Neural cell (in vitro differentiated cells): ENCODE data around the gene ZNF573. TPM values are rescaled to one million over a fixed set of nuclear protein-coding genes. Genes with fewer than 3 reads are reported as not detected.

ENCODE experiments used
- H2AFZ ChIP-seq: fragments of 200-600, 300-800 bp; sonication (generic), shearing (Covaris generic); 2 replicates; pipeline ENCODE4 v1.6.0; 2014; ENCODE audit warnings: low read depth, mild to moderate bottlenecking, antibody characterized with exemption, low read length, moderate library complexity
- H3F3A ChIP-seq: fragments of 200-600 bp; shearing (Covaris generic); 2 replicates; pipeline ENCODE4 v1.6.1; 2016; ENCODE audit warnings: mild to moderate bottlenecking, moderate library complexity, mixed read lengths, antibody characterized with exemption, low read length; ENCODE audit not compliant: insufficient read depth, poor library complexity, severe bottlenecking
- H3K27ac ChIP-seq: fragments of 200-600, 300-800 bp; sonication (generic), shearing (Covaris generic); 2 replicates; pipeline ENCODE4 v1.5.1; 2014; ENCODE audit warnings: mild to moderate bottlenecking, low read length, moderate library complexity
- H3K27me3 ChIP-seq: fragments of 300-800, 200-600 bp; sonication (generic), shearing (Covaris generic); 2 replicates; pipeline ENCODE4 v1.6.0; 2014; ENCODE audit warnings: mild to moderate bottlenecking, low read depth, low read length, moderate library complexity; ENCODE audit not compliant: insufficient read depth
- H3K36me3 ChIP-seq: fragments of 300-800, 200-600 bp; sonication (generic), shearing (Covaris generic); 2 replicates; pipeline ENCODE4 v1.5.1; 2014; ENCODE audit warnings: mild to moderate bottlenecking, antibody characterized with exemption, low read length, moderate library complexity; ENCODE audit not compliant: insufficient read depth
- H3K4me2 ChIP-seq: fragments of 300-800, 200-600 bp; sonication (generic), shearing (Covaris generic); 2 replicates; pipeline ENCODE4 v1.6.0; 2014; ENCODE audit warnings: mild to moderate bottlenecking, low read length
- H3K4me3 ChIP-seq: fragments of 300-800, 200-600 bp; sonication (generic), shearing (Covaris generic); 2 replicates; pipeline ENCODE4 v1.5.1; 2014; ENCODE audit warnings: mild to moderate bottlenecking, low read length, moderate library complexity
- H3K79me2 ChIP-seq: fragments of 200-600 bp; shearing (Covaris generic); replicated peaks from 2 replicates; pipeline ENCODE4 v1.6.0; 2014; ENCODE audit warnings: mild to moderate bottlenecking, low read length, moderate library complexity; ENCODE audit not compliant: insufficient read depth
- H3K9ac ChIP-seq: fragments of 300-800, 200-600 bp; sonication (generic), shearing (Covaris generic); 2 replicates; pipeline ENCODE4 v1.6.1; 2016; ENCODE audit warnings: mild to moderate bottlenecking, low read length, mixed read lengths
- H3K9me2 ChIP-seq: fragments of 200-600 bp; shearing (Covaris generic); 2 replicates; pipeline ENCODE4 v1.6.1; 2016; ENCODE audit warnings: mild to moderate bottlenecking, low read length, mixed read lengths; ENCODE audit not compliant: insufficient read depth
- H3K9me3 ChIP-seq: fragments of 200-600, 300-800 bp; sonication (generic), shearing (Covaris generic); 2 replicates; pipeline ENCODE4 v1.6.1; 2016; ENCODE audit warnings: mild to moderate bottlenecking, mixed run types, low read length, moderate library complexity, mixed read lengths
- H4K20me1 ChIP-seq: fragments of 200-600 bp; shearing (Covaris generic); 2 replicates; pipeline ENCODE4 v1.6.1; 2016; ENCODE audit warnings: mild to moderate bottlenecking, mixed run types; ENCODE audit not compliant: insufficient read depth
- EP300 ChIP-seq: fragments of 450-650 bp; conservative IDR thresholded peaks from 2 replicates; pipeline ENCODE4 v1.6.1; 2014; ENCODE audit warnings: antibody characterized with exemption, mild to moderate bottlenecking, moderate library complexity; ENCODE audit not compliant: poor library complexity, severe bottlenecking
- EZH2 ChIP-seq: fragments of 200-600, 300-800 bp; shearing (Covaris generic), sonication (generic); IDR thresholded peaks from 2 replicates; pipeline ENCODE4 v1.6.1; 2014; ENCODE audit warnings: antibody characterized with exemption, low read length, borderline replicate concordance, mild to moderate bottlenecking; ENCODE audit not compliant: insufficient read depth, poor library complexity, severe bottlenecking
- MXI1 ChIP-seq: fragments of 450-650 bp; conservative IDR thresholded peaks from 2 replicates; pipeline ENCODE4 v1.6.1; 2014; ENCODE audit warnings: antibody characterized with exemption, mild to moderate bottlenecking; ENCODE audit not compliant: poor library complexity, severe bottlenecking
- POLR2AphosphoS5 ChIP-seq: IDR thresholded peaks from 2 replicates; pipeline ENCODE4 v1.6.1; 2012
- RAD21 ChIP-seq: fragments of 450-650 bp; conservative IDR thresholded peaks from 2 replicates; pipeline ENCODE4 v1.6.1; 2014; ENCODE audit warnings: antibody characterized with exemption, mild to moderate bottlenecking, moderate library complexity
- SMC3 ChIP-seq: fragments of 450-650 bp; conservative IDR thresholded peaks from 2 replicates; pipeline ENCODE4 v1.6.1; 2014; ENCODE audit warnings: antibody characterized with exemption, mild to moderate bottlenecking, moderate library complexity; ENCODE audit not compliant: poor library complexity
- TAF1 ChIP-seq: IDR thresholded peaks from 2 replicates; pipeline ENCODE4 v1.6.1; 2012; ENCODE audit warnings: low read depth
- polyA plus RNA-seq: library from polyadenylated mRNA; depleted of rRNA; stranded (reverse); fragments of >200 nt; gene quantifications from 2 replicates; pipeline ENCODE4 v1.2.3, GENCODE V29; 2014
- TF ChIP-seq, protein P1 (sequence below): IDR thresholded peaks from 2 replicates; pipeline ENCODE4 v1.6.1; 2012; ENCODE audit warnings: borderline replicate concordance
- TF ChIP-seq, protein P2 (sequence below): fragments of 450-650 bp; IDR thresholded peaks from 2 replicates; pipeline ENCODE4 v1.5.1; 2014; ENCODE audit warnings: antibody characterized with exemption, mild to moderate bottlenecking, moderate library complexity; ENCODE audit not compliant: poor library complexity, severe bottlenecking

ZNF573 gene
- polyA plus RNA-seq, 1 donor from 2014 or later, result 9.1 TPM

DNA sequence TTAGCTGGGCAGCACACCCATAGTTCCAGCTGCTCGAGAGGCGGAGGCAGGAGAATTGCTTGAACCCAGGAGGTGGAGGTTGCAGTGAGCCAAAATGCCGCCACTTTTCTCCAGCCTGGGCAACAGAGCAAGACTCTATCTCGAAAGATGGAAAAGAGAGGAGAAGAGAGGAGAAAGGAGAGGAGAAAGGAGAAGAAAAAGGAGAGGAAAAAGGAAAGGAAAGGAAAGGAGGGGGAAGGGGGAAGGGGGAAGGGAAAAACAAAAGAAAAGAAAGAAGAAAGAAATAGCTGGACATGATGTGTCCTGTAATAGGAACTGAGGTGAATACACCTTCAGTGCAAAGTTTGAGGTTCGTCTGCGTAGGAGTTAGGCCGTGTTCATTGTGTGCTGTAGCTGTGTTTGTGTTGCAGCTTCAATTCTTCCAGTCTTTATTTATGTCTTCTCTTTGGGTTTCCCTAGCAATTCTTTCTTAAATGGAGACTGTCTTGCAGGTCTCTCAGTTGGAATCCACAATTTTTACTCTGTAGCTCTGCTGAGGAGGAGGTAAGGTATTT is 73.3 kb downstream of the ZNF573 start:
- Histone ChIP-seq H3K9me3 (no peaks in the 10 kb centered on the region), H3K79me2 (no peaks in the 10 kb centered on the region), H3F3A (no peaks in the 10 kb centered on the region), H3K27ac (no peak overlapping the region), H4K20me1 (no peaks in the 10 kb centered on the region), H3K9ac (no peak overlapping the region), H3K9me2 (no peaks in the 10 kb centered on the region), H3K27me3 (no peaks in the 10 kb centered on the region), H3K4me2 (no peak overlapping the region), H3K4me3 (no peak overlapping the region), H2AFZ (no peak overlapping the region), H3K36me3 (peaks cover 16% of the 10 kb centered on the region)
- TF ChIP-seq RAD21 (no peak), EP300 (no peak), MXI1 (no peak), TAF1 (no peak), EZH2 (no peak), POLR2AphosphoS5 (no peak), SMC3 (no peak)
- TF ChIP-seq, protein P1, sequence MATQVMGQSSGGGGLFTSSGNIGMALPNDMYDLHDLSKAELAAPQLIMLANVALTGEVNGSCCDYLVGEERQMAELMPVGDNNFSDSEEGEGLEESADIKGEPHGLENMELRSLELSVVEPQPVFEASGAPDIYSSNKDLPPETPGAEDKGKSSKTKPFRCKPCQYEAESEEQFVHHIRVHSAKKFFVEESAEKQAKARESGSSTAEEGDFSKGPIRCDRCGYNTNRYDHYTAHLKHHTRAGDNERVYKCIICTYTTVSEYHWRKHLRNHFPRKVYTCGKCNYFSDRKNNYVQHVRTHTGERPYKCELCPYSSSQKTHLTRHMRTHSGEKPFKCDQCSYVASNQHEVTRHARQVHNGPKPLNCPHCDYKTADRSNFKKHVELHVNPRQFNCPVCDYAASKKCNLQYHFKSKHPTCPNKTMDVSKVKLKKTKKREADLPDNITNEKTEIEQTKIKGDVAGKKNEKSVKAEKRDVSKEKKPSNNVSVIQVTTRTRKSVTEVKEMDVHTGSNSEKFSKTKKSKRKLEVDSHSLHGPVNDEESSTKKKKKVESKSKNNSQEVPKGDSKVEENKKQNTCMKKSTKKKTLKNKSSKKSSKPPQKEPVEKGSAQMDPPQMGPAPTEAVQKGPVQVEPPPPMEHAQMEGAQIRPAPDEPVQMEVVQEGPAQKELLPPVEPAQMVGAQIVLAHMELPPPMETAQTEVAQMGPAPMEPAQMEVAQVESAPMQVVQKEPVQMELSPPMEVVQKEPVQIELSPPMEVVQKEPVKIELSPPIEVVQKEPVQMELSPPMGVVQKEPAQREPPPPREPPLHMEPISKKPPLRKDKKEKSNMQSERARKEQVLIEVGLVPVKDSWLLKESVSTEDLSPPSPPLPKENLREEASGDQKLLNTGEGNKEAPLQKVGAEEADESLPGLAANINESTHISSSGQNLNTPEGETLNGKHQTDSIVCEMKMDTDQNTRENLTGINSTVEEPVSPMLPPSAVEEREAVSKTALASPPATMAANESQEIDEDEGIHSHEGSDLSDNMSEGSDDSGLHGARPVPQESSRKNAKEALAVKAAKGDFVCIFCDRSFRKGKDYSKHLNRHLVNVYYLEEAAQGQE, result no peak
- TF ChIP-seq, protein P2, sequence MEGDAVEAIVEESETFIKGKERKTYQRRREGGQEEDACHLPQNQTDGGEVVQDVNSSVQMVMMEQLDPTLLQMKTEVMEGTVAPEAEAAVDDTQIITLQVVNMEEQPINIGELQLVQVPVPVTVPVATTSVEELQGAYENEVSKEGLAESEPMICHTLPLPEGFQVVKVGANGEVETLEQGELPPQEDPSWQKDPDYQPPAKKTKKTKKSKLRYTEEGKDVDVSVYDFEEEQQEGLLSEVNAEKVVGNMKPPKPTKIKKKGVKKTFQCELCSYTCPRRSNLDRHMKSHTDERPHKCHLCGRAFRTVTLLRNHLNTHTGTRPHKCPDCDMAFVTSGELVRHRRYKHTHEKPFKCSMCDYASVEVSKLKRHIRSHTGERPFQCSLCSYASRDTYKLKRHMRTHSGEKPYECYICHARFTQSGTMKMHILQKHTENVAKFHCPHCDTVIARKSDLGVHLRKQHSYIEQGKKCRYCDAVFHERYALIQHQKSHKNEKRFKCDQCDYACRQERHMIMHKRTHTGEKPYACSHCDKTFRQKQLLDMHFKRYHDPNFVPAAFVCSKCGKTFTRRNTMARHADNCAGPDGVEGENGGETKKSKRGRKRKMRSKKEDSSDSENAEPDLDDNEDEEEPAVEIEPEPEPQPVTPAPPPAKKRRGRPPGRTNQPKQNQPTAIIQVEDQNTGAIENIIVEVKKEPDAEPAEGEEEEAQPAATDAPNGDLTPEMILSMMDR, result no peak

DNA sequence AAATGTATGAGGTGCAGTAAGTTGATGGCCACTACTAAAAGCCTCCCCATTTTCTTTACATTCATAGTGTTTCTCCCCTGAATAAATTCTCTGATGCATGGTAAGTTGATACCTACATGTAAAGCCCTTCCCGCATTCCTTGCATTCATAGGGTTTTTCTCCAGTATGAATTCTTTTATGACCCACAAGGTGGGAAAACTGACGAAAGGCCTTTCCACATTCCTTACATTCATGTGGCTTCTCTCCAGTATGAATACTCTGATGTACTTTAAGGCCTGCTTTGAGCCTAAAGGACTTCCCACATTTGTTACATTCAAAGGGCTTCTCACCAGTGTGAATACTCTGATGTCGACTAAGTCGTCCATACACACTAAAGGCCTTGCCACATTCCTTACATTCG is 80.3 kb downstream of the ZNF573 start:
- no peak overlapping the region for H3K9ac ChIP-seq
- no peak overlapping the region for H3K27ac ChIP-seq
- TF ChIP-seq EZH2 (no peak), RAD21 (no peak), EP300 (no peak), SMC3 (no peak), POLR2AphosphoS5 (no peak), TAF1 (no peak), MXI1 (no peak)
- TF ChIP-seq, protein P2, result no peak
- TF ChIP-seq, protein P1, result no peak

More for the DNA sequence above, 80.3 kb downstream of the ZNF573 start:
- no peak overlapping the region for H3K4me2 ChIP-seq
- no peak overlapping the region for H3K4me3 ChIP-seq
- no peaks in the 10 kb centered on the region for H3K27me3 ChIP-seq
- H2AFZ ChIP-seq, result no peak overlapping the region
- H4K20me1 ChIP-seq, result no peaks in the 10 kb centered on the region
- H3K79me2 ChIP-seq, result no peaks in the 10 kb centered on the region
- no peaks in the 10 kb centered on the region for H3K9me2 ChIP-seq
- peaks cover 24% of the 10 kb centered on the region for H3K36me3 ChIP-seq
- no peaks in the 10 kb centered on the region for H3F3A ChIP-seq
- H3K9me3 ChIP-seq, result no peaks in the 10 kb centered on the region
